Measurements from ENCODE around the gene INHBE.

Gene INHBE

DNA sequence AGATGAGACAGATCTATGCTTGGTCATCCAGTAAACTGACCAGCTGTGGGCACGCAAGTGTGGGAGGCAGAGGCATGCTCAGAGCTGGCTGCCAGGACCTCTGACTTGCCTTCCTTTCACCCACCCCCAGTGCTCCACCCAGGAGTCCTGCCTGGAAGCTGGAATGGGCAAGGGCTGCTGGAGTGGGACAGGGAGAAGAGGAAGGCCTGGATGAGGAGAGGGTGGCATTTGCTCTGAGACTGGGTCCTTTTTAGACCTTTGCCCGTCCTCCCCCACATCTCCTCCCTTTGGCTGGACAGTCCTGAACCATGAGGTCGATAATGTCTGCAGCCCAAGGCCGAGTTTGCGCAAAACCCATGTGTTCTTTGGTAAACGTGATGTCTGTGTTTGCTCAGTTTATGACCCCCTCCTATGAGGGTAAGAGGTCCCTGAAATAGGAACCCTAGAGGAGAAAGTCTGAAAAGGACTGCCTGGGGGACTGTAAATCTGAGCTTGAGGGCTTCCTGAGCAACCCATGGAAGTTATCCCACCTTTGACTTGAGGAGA, 3.8 kb upstream of the INHBE start:
- no peaks in the 10 kb centered on the region for H3F3A ChIP-seq (ENCODE audit: insufficient read depth)
- H3K27me3 ChIP-seq (ENCODE audit: low read length) = no peaks in the 10 kb centered on the region
- H3K27ac ChIP-seq (ENCODE audit: low read depth, low read length) = no peak overlapping the region
- H4K20me1 ChIP-seq (ENCODE audit: low read depth, low read length) = no peaks in the 10 kb centered on the region
- H3K9me3 ChIP-seq (ENCODE audit: insufficient read depth, low read length) = no peaks in the 10 kb centered on the region
- no peak overlapping the region for H2AFZ ChIP-seq (ENCODE audit: low read depth, low read length, severe bottlenecking)
- no peaks in the 10 kb centered on the region for H3K79me2 ChIP-seq (ENCODE audit: insufficient read depth, low read length)
- no peak overlapping the region for H3K4me3 ChIP-seq (ENCODE audit: insufficient read depth, low read length, poor library complexity, severe bottlenecking)
- no peak for TF ChIP-seq EZH2phosphoT487 (conservative IDR thresholded peaks at IDR 0.05; ENCODE audit: low read length)
- TF ChIP-seq, protein P1, sequence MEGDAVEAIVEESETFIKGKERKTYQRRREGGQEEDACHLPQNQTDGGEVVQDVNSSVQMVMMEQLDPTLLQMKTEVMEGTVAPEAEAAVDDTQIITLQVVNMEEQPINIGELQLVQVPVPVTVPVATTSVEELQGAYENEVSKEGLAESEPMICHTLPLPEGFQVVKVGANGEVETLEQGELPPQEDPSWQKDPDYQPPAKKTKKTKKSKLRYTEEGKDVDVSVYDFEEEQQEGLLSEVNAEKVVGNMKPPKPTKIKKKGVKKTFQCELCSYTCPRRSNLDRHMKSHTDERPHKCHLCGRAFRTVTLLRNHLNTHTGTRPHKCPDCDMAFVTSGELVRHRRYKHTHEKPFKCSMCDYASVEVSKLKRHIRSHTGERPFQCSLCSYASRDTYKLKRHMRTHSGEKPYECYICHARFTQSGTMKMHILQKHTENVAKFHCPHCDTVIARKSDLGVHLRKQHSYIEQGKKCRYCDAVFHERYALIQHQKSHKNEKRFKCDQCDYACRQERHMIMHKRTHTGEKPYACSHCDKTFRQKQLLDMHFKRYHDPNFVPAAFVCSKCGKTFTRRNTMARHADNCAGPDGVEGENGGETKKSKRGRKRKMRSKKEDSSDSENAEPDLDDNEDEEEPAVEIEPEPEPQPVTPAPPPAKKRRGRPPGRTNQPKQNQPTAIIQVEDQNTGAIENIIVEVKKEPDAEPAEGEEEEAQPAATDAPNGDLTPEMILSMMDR (IDR thresholded peaks at IDR 0.05; ENCODE audit: insufficient read depth, low read length, poor library complexity, severe bottlenecking) = no peak
- H3K36me3 ChIP-seq (ENCODE audit: low read length) = no peaks in the 10 kb centered on the region
- H3K9ac ChIP-seq (ENCODE audit: low read length) = no peak overlapping the region
- no peak overlapping the region for H3K4me2 ChIP-seq (ENCODE audit: low read depth, low read length, poor library complexity, severe bottlenecking)
- H3K9me2 ChIP-seq (replicated peaks; ENCODE audit: insufficient read depth, low read length) = no peaks in the 10 kb centered on the region

DNA sequence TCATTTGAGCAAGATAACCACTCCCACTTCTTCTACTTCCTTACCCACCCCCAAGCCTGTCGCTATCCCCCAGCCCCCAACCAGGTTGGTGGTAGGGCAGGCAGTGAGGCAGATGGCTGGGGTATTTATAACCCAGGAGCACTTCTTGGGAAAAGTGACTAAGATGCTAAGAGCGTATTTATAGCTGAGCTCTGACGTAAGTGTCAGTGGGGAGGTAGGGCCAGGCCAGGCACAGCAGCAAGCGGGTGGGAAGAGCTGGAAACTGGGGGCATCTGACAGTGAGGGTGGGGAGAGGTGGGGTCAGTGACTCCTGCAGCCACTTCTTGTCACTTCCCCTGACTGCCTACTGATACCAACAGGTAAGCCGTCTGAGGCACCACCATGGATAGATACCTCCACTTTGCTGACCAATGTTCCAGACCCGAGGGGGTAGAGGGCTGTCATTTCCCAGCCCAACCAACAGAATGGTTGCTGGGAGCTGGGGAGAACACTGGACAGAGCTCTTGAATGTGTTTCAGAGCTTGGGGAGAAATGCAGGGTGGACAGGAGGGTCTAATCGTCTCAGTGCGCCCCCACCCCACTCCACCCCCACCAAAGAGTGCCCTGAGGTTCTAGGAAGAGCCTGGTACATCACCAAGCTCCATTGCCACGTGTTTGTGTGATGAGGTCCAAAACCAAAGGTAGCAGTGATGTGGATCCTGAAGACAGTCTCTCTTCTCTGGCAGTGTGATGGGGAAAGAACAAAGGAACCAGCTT, 2.7 kb upstream of the INHBE start:
- H3K4me2 ChIP-seq (ENCODE audit: low read depth, low read length, poor library complexity, severe bottlenecking) = no peak overlapping the region
- no peaks in the 10 kb centered on the region for H3K9me2 ChIP-seq (replicated peaks; ENCODE audit: insufficient read depth, low read length)
- no peak for TF ChIP-seq EZH2phosphoT487 (conservative IDR thresholded peaks at IDR 0.05; ENCODE audit: low read length)
- TF ChIP-seq, protein P1 (IDR thresholded peaks at IDR 0.05; ENCODE audit: insufficient read depth, low read length, poor library complexity, severe bottlenecking) = no peak
- H2AFZ ChIP-seq (ENCODE audit: low read depth, low read length, severe bottlenecking) = no peak overlapping the region
- no peaks in the 10 kb centered on the region for H3K27me3 ChIP-seq (ENCODE audit: low read length)
- no peaks in the 10 kb centered on the region for H3K9me3 ChIP-seq (ENCODE audit: insufficient read depth, low read length)
- H3K36me3 ChIP-seq (ENCODE audit: low read length) = no peaks in the 10 kb centered on the region
- H3F3A ChIP-seq (ENCODE audit: insufficient read depth) = no peaks in the 10 kb centered on the region
- H4K20me1 ChIP-seq (ENCODE audit: low read depth, low read length) = no peaks in the 10 kb centered on the region
- no peaks in the 10 kb centered on the region for H3K79me2 ChIP-seq (ENCODE audit: insufficient read depth, low read length)
- H3K4me3 ChIP-seq (ENCODE audit: insufficient read depth, low read length, poor library complexity, severe bottlenecking) = no peak overlapping the region
- H3K27ac ChIP-seq (ENCODE audit: low read depth, low read length) = no peak overlapping the region
- H3K9ac ChIP-seq (ENCODE audit: low read length) = no peak overlapping the region

DNA sequence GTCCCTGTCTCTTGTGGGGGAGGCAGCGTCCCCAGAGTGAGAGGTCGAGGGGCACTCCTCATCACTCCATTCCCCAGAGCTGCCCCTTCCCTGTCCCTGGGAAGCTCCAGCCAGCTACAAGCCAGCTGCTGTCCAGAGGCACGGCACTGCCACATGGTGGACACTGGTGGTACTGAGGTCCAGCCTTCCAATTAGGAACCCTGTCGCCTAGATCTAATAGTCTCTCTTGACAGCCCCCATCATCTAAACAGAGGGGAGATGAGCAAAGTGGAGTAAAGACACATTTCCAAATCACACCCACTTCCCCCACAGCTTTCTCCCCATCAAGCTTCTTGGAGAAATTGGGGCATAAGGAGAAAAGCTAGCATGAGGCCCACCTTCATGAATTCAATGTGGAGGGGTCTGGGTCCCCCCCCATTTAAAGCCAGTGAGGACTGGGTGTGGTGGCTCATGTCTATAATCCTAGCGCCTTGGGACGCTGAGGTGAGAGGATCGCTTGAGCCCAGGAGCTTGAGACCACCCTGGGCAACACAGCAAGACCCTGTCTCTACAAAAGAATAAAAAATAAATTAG, 2.1 kb upstream of the INHBE start:
- H3K9me2 ChIP-seq (replicated peaks; ENCODE audit: insufficient read depth, low read length) = no peaks in the 10 kb centered on the region
- H3K4me2 ChIP-seq (ENCODE audit: low read depth, low read length, poor library complexity, severe bottlenecking) = no peak overlapping the region
- H3K4me3 ChIP-seq (ENCODE audit: insufficient read depth, low read length, poor library complexity, severe bottlenecking) = no peak overlapping the region
- no peak overlapping the region for H3K27ac ChIP-seq (ENCODE audit: low read depth, low read length)
- H3K9me3 ChIP-seq (ENCODE audit: insufficient read depth, low read length) = no peaks in the 10 kb centered on the region
- H3K79me2 ChIP-seq (ENCODE audit: insufficient read depth, low read length) = no peaks in the 10 kb centered on the region
- no peak overlapping the region for H2AFZ ChIP-seq (ENCODE audit: low read depth, low read length, severe bottlenecking)
- TF ChIP-seq EZH2phosphoT487 (conservative IDR thresholded peaks at IDR 0.05; ENCODE audit: low read length) = no peak
- TF ChIP-seq, protein P1 (IDR thresholded peaks at IDR 0.05; ENCODE audit: insufficient read depth, low read length, poor library complexity, severe bottlenecking) = peak; percentile 75
- H3F3A ChIP-seq (ENCODE audit: insufficient read depth) = no peaks in the 10 kb centered on the region
- H3K36me3 ChIP-seq (ENCODE audit: low read length) = no peaks in the 10 kb centered on the region
- no peaks in the 10 kb centered on the region for H4K20me1 ChIP-seq (ENCODE audit: low read depth, low read length)
- no peaks in the 10 kb centered on the region for H3K27me3 ChIP-seq (ENCODE audit: low read length)
- no peak overlapping the region for H3K9ac ChIP-seq (ENCODE audit: low read length)
